Activated CD4-positive, alpha-beta T cell treated with anti-CD3 and anti-CD28 coated beads, Interleukin-2, amount 10 ng/mL, durations not matched to agents 24 days and 14 days (primary cell): ENCODE results near the gene NEUROD1. TPM values are rescaled to one million over a fixed set of nuclear protein-coding genes. Genes with fewer than 3 reads are reported as not detected.
"Not testable (repeated sequence)": the region's sequence is repeated elsewhere in the genome, so short reads cannot be mapped to it uniquely, and the experiment has no call there.

Experiments
- DNase-seq: peaks from one replicate; pipeline ENCODE4 v3.0.0; 2022
- H3K27ac Mint-ChIP-seq: one replicate; pipeline ENCODE4 v1.8.0; 2022; ENCODE audit warnings: mild to moderate bottlenecking, mixed read lengths
- H3K27me3 Mint-ChIP-seq: one replicate; pipeline ENCODE4 v1.8.0; 2022; ENCODE audit warnings: mixed read lengths
- H3K36me3 Mint-ChIP-seq: one replicate; pipeline ENCODE4 v1.8.0; 2022; ENCODE audit warnings: low read depth, mild to moderate bottlenecking, mixed read lengths
- H3K4me1 Mint-ChIP-seq: one replicate; pipeline ENCODE4 v1.8.0; 2021; ENCODE audit warnings: mixed read lengths
- H3K4me3 Mint-ChIP-seq: one replicate; pipeline ENCODE4 v1.8.0; 2022; ENCODE audit warnings: mild to moderate bottlenecking, moderate library complexity, mixed read lengths
- H3K9me3 Mint-ChIP-seq: one replicate; pipeline ENCODE4 v1.8.0; 2021; ENCODE audit warnings: mixed read lengths
- intact Hi-C: fragments of 100-400 bp; cut with micrococcal nuclease; formaldehyde crosslinking; loops from one replicate; pipeline ENCODE4 v1.15.1; 2023
- total RNA-seq: library from RNA; stranded (reverse); gene quantifications from 2 replicates; pipeline ENCODE4 v1.2.3, GENCODE V29; 2022

Gene NEUROD1
- not detected in 2 replicates for total RNA-seq

DNA sequence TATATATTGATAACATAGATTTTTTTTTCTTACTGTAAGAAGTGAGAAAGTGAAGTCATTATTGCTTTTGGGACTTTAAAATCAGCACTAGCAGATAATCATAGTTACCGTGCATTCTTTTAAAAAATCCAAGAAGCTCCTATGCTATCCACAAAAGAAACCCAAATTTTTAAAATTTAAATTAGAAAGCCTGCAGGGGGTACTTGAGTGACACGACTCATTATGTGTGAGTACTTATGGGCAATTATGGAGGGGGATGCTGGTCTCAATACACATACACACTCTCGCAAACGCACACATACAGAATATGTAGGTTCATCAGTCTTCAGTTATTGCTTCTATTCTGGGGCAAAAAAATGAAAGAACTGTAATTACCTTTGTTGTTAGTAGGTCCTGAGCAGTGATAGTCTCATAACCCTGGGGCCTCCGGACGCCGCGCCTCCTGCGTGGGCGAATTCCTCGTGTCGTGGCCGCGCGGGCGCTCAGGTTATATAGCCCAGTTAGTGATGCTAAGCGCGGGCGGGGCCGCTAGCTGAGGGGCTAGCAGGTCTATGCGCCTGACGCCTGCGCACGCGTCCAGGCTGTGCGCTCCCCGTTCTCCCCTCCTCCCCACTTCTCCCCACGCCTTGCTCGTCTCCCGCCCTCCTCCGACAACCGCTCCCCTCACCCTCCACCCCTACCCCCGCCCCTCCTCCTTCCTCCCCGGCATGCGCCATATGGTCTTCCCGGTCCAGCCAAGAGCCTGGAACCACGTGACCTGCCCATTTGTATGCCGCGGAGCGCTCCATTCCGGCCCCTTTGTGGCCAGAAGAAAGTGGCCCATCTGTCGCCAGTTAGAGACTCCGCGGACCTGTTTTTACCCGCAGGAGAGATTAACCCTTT, at the start of gene NEUROD1:
Gene NEUROD1, minus strand, starts transcription at position 463 of the 882 bp plus-strand sequence. CDS start 1,657 bp downstream, outside the sequence.
- intact Hi-C loops, result no loop called here
- H3K27ac Mint-ChIP-seq, result peak within 1 kb of the TSS; percentile 79
- peaks cover 37% of the 10 kb centered on the region for H3K9me3 Mint-ChIP-seq
- H3K27me3 Mint-ChIP-seq, result peaks cover 81% of the 10 kb centered on the region
- peaks cover 12% of the 10 kb centered on the region for H3K36me3 Mint-ChIP-seq
- peaks cover 40% of the 10 kb centered on the region for H3K4me1 Mint-ChIP-seq
- peak; percentile 67 for DNase-seq
- peak within 1 kb of the TSS; percentile 66 for H3K4me3 Mint-ChIP-seq

DNA sequence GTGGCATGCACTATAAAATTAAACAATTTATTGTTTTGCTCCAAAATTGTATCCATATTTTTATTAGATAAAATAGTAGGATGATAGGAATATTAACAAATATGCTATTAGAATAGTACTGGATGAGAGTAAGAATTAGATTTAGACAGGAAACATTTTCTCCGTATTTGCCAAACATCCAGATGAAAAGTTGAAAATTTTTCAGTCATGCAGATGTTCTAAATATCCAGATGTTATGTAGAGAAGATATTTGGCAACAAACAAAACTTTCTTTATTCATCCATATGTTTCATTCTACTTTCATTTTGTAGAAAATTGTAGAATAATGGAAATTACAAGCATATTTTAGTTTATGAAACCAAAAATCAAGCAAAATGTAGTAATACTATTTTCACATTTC, 45.2 kb upstream of the NEUROD1 start:
- intact Hi-C loops, result no loop called here
- Mint-ChIP-seq H3K9me3 (no peaks in the 10 kb centered on the region), H3K36me3 (no peaks in the 10 kb centered on the region), H3K27me3 (peaks cover 38% of the 10 kb centered on the region), H3K4me3 (no peak overlapping the region), H3K27ac (no peak overlapping the region), H3K4me1 (no peaks in the 10 kb centered on the region)
- DNase-seq, result no peak

DNA sequence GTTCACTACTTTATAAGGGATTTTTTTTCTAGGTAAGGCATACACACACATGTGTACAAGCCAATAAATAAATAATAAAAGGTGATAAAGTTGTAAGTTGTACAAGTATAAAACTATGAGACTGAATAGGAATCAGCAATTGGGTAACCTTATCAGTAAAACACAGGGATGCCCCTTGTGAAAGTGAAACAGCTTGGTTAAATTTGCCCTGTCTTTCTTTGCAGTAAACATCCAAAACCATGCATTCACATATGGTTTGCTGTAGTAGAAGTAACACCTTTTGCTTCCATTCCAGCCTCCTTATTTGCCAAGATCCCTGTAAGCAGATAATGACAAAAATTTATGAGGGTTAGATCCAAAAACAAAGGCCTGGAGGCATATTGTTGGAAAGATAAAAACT, 44.3 kb upstream of the NEUROD1 start:
- H3K27me3 Mint-ChIP-seq, result peaks cover 35% of the 10 kb centered on the region
- no peaks in the 10 kb centered on the region for H3K36me3 Mint-ChIP-seq
- no peaks in the 10 kb centered on the region for H3K4me1 Mint-ChIP-seq
- intact Hi-C loops, result no loop called here
- H3K4me3 Mint-ChIP-seq, result no peak overlapping the region
- H3K27ac Mint-ChIP-seq, result no peak overlapping the region
- H3K9me3 Mint-ChIP-seq, result no peaks in the 10 kb centered on the region
- DNase-seq, result no peak

DNA sequence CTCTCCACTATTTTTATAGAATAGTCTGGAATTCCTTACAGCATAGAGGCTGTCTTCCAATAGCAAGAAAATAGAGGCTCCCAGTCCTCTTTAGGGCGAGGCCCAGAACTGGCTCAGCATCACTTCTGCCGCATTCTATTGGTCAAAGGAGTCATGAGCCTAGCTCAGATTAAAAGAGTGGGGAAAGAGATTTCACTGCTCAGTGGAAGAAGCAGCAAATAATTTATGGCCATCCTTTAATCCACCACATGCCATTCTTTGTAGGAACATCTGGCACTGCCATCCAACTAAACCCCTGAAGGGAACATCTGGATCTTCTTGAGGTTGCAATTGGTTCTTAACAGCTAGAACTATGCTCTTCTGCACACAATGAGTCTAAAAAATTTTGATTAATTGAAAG, 43.4 kb upstream of the NEUROD1 start:
- intact Hi-C loops, result no loop called here
- Mint-ChIP-seq H3K4me3 (no peak overlapping the region), H3K9me3 (no peaks in the 10 kb centered on the region), H3K36me3 (no peaks in the 10 kb centered on the region), H3K4me1 (no peaks in the 10 kb centered on the region), H3K27ac (no peak overlapping the region), H3K27me3 (peaks cover 39% of the 10 kb centered on the region)
- DNase-seq, result no peak

DNA sequence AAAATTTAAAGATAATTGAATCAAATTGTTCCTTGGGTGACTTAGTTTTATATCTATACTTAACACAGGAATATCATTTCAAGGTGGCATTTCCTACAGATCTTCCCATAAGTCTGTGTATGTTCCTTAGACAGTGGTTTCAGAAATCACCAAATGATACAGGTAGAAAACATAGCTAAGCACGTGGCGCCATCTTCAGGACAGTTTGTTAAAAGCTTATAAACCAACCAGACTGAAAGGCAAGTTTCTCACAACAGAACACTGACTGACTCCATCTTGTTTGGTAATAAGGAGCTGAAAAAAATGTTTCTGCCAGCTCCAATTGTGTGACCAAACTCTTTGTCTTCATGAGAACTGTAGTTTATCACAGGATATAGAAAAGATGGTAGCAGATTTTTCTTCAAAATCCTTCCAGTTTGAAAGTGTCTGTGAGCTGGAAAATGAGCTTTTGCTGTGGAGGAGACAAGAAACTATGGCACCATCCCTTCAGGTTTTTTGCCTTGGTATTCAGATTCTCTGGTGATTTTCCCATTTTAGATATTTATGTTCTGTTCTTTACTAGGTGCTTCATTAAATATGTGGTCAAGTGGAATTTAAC, 34.8 kb upstream of the NEUROD1 start:
- H3K4me3 Mint-ChIP-seq, result no peak overlapping the region
- H3K36me3 Mint-ChIP-seq, result no peaks in the 10 kb centered on the region
- no peaks in the 10 kb centered on the region for H3K4me1 Mint-ChIP-seq
- H3K9me3 Mint-ChIP-seq, result no peaks in the 10 kb centered on the region
- peaks cover 23% of the 10 kb centered on the region for H3K27me3 Mint-ChIP-seq
- DNase-seq, result peak; percentile 92
- intact Hi-C loops, result loop anchor here (1.0 to 10.0 kb wide), 6 partner anchors 142 to 1591 kb away; no protein-coding TSS in a partner anchor
- no peak overlapping the region for H3K27ac Mint-ChIP-seq

DNA sequence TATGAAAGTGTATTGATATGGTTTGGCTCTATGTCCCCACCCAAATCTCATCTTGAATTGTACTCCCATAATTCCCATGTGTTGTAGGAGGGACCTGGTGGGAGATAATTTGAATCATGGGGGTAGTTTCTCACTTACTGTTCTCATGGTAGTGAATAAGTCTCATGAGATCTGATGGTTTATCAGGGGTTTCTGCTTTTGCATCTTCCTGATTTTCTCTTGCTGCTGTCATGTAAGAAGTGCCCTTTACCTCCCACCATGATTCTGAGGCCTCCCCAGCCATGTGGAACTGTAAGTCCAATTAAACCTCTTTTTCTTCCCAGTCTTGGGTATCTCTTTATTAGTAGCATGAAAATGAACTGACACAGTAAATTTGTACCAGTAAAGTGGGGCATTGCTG, 30.7 kb upstream of the NEUROD1 start:
- H3K27me3 Mint-ChIP-seq, result peaks cover 15% of the 10 kb centered on the region
- not testable (repeated sequence) for H3K36me3 Mint-ChIP-seq, H3K9me3 Mint-ChIP-seq, DNase-seq, H3K4me1 Mint-ChIP-seq, H3K27ac Mint-ChIP-seq, H3K4me3 Mint-ChIP-seq
- intact Hi-C loops, result loop anchor here (10.0 kb wide), 1 partner anchor 406 kb away; no protein-coding TSS in a partner anchor

DNA sequence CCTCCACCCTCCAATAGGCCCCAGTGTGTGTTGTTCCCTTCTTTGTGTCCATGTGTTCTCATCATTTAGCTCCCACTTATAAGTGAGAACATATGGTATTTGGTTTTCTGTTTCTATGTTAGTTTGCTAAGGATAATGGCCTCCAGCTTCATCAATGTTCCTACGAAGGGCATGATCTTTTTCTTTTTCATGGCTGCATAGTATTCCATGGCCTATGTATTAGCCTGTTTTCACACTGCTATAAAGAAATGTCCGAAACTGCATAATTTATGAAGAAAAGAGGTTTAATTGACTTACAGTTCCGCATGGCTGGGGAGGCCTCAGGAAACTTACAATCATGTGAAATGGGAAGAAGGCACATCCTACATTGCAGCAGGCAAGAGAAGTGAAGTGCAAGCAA, 22.2 kb upstream of the NEUROD1 start:
- not testable (repeated sequence) for H3K4me1 Mint-ChIP-seq
- peaks cover 17% of the 10 kb centered on the region for H3K27me3 Mint-ChIP-seq

DNA sequence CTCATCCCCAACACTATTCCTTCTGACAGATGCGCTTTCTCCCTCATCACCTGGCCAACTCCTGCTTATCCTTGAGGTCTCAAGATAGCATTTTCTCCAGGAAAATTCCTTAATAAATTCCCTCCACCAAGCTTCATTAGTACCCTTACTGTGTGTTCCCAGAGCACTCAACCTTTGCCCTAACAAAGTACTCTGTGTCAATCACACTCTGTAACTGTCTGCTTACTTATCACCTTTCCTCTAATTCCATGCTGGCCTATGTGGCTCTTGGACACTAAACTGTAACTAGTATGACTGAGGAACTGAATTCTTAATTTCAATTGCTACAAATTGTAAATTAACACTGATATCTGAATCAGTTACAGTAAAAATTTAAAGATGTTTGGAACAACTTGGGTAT, 17.9 kb upstream of the NEUROD1 start:
- H3K4me1 Mint-ChIP-seq, result no peaks in the 10 kb centered on the region
- H3K9me3 Mint-ChIP-seq, result peaks cover 9% of the 10 kb centered on the region
- peaks cover 27% of the 10 kb centered on the region for H3K27me3 Mint-ChIP-seq
- H3K27ac Mint-ChIP-seq, result no peak overlapping the region
- no peak overlapping the region for H3K4me3 Mint-ChIP-seq
- no peak for DNase-seq
- intact Hi-C loops, result no loop called here
- H3K36me3 Mint-ChIP-seq, result no peaks in the 10 kb centered on the region

More for the DNA sequence above, 22.2 kb upstream of the NEUROD1 start:
- H3K27ac Mint-ChIP-seq, H3K36me3 Mint-ChIP-seq, intact Hi-C loops, H3K4me3 Mint-ChIP-seq, DNase-seq: not testable (repeated sequence)
- peaks cover 12% of the 10 kb centered on the region for H3K9me3 Mint-ChIP-seq

DNA sequence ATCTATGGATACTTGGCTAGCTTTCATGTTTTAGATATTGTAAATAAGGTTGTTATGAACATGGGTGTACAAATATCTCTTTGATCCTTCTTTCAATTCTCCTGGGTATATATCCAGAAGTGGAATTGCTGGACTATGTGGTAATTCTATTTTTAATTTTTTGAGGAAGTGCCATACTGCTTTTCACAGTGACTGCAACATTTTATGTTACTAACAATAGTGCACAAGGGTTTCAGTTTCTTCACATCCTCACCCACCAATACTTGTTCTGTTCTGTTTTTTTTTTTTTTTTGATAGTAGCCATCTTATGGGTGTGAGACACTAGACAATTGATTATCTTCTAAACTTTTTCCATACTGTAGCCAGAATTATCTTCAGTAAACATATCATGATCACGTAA, 17.3 kb upstream of the NEUROD1 start:
- no peaks in the 10 kb centered on the region for H3K4me1 Mint-ChIP-seq
- H3K36me3 Mint-ChIP-seq, result no peaks in the 10 kb centered on the region
- no peak overlapping the region for H3K4me3 Mint-ChIP-seq
- peaks cover 3% of the 10 kb centered on the region for H3K9me3 Mint-ChIP-seq
- peaks cover 28% of the 10 kb centered on the region for H3K27me3 Mint-ChIP-seq
- no peak overlapping the region for H3K27ac Mint-ChIP-seq
- intact Hi-C loops, result no loop called here
- DNase-seq, result no peak

DNA sequence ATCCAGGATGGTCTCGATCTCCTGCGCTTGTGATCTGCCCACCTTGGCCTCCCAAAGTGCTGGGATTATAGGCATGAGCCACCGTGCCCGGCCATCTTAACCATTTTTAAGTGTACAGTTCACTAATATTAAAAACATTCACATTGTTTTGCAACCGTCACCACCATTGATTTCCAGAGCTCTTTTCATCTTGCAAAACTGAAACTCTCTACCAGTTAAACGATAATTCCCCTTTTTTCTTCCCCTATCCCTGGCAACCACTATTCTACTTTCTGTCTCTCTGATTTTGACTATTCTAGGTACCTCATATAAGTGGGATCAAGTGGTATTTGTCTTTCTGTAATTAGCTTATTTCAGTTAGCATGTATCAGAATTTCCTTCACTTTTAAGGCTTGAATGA, 16.8 kb upstream of the NEUROD1 start:
- Mint-ChIP-seq H3K27me3 (peaks cover 30% of the 10 kb centered on the region), H3K9me3 (no peaks in the 10 kb centered on the region), H3K4me3 (no peak overlapping the region), H3K4me1 (no peaks in the 10 kb centered on the region), H3K36me3 (no peaks in the 10 kb centered on the region), H3K27ac (no peak overlapping the region)
- intact Hi-C loops, result no loop called here
- no peak for DNase-seq

DNA sequence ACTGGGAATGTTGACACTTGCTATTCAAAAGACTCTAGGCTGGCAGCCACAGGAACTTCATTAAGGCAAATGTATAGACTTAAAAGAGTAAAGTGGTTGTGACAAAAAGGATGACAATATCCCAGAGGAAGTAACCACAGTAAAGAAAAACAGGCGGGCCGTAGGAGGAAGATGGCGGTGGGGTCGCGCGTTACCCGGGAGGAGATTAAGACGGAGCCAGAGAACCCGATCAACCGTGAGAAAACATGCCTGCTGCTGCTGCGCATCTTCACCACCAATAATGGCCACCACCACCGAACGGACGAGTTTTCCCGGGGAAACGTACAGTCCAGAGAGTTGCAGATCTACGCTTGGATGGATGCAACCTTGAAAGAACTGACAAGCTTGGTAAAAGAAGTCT, 14.0 kb upstream of the NEUROD1 start:
- Mint-ChIP-seq H3K4me3 (no peak overlapping the region), H3K27me3 (peaks cover 41% of the 10 kb centered on the region), H3K27ac (no peak overlapping the region), H3K36me3 (no peaks in the 10 kb centered on the region), H3K4me1 (no peaks in the 10 kb centered on the region), H3K9me3 (no peaks in the 10 kb centered on the region)
- intact Hi-C loops, result no loop called here
- DNase-seq, result peak; percentile 28

DNA sequence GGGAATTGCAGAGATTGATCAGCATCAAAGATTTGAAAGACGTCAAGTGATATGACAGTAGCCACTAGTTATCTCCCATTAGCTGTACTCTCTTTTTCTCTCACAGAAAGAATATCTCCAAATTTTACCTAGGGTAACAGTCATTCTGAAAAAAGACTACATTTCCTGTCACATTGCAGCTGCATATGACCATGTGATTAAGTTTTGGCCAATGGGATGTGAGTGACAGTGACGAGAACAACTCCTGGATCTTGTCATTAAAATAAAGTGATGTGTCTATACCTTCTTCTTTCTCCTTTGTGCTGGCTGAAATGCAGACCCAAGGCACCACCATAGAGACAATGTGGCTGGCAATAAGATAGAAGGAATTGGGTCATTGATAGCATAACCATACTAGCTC, 10.5 kb upstream of the NEUROD1 start:
- intact Hi-C loops, result no loop called here
- peak; percentile 36 for DNase-seq
- no peaks in the 10 kb centered on the region for H3K9me3 Mint-ChIP-seq
- peaks cover 46% of the 10 kb centered on the region for H3K27me3 Mint-ChIP-seq
- no peaks in the 10 kb centered on the region for H3K4me1 Mint-ChIP-seq
- H3K27ac Mint-ChIP-seq, result no peak overlapping the region
- no peak overlapping the region for H3K4me3 Mint-ChIP-seq
- H3K36me3 Mint-ChIP-seq, result no peaks in the 10 kb centered on the region

DNA sequence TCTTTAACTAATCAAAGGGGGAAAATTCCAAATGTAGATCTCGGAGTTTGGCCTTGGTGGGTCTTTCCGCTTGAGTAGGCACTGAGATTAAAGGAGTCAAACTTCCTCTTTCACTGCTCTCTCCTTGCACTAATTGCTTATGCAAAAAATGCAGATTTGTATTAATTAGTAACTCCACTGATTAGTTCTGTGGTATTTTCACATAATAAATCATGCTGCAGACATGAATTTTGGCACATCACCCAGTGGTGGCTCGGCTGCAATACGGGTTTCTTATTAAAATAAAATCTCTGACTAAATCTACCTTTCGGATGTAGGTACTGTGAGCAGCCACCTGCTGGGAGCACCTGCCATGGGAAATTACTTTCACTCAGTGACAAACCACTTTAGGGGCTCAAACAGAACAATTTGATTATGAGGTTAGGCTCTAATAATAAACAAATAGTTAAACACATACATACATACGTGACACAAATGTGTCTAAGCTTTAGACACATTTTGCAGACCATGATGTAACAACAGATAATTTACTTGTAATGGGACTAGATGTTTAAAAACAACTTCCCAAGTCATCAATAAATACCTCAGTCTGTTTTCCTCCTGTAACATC, 6.4 kb upstream of the NEUROD1 start:
- peaks cover 20% of the 10 kb centered on the region for H3K4me1 Mint-ChIP-seq
- H3K27ac Mint-ChIP-seq, result no peak overlapping the region
- H3K27me3 Mint-ChIP-seq, result peaks cover 71% of the 10 kb centered on the region
- intact Hi-C loops, result no loop called here
- no peak overlapping the region for H3K4me3 Mint-ChIP-seq
- no peak for DNase-seq
- peaks cover 10% of the 10 kb centered on the region for H3K9me3 Mint-ChIP-seq
- H3K36me3 Mint-ChIP-seq, result peaks cover 3% of the 10 kb centered on the region

DNA sequence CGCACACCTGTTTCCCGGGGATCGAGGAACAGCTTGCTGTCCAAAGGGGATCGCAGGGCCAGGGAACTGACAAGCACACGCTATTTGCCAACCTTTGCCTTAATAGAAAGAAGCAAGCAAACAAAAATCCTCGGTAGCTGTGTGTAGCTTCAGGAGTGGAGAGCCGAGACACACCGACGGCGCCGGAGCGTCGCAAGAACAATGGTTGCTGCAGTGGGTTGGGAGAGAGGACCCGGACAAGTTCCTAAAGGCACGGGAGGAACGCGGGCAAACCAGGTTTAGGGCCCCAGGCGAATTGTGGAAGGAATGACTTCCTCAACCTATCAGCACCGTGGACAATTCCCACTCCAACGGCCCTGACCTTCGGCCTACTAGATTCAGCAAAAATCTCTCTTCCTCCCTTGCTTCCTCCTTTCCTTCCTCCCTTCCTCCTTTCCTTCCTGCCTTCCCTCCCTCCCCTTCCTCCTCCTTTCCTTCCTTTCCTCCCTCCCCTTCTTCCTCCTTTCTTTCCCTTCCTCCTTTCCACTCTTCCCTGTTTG, 4.9 kb upstream of the NEUROD1 start:
- H3K36me3 Mint-ChIP-seq, result peaks cover 8% of the 10 kb centered on the region
- H3K9me3 Mint-ChIP-seq, result peaks cover 17% of the 10 kb centered on the region
- no peak overlapping the region for H3K4me3 Mint-ChIP-seq
- no peak overlapping the region for H3K27ac Mint-ChIP-seq
- H3K4me1 Mint-ChIP-seq, result peaks cover 31% of the 10 kb centered on the region
- peaks cover 81% of the 10 kb centered on the region for H3K27me3 Mint-ChIP-seq
- no peak for DNase-seq
- intact Hi-C loops, result no loop called here
